ENCODE measurements around the gene OLFM1. TPM values are rescaled to one million over a fixed set of nuclear protein-coding genes. Genes with fewer than 3 reads are reported as not detected.

The OLFM1 gene
- total and polyA plus RNA-seq, 9 of the 15 experiments (the other 6 are each of a cell fraction or from before 2014, with no cell fraction given): not detected

- no peak for TF ChIP-seq MED1 (CRISPR knock-in tag; IDR thresholded peaks at IDR 0.05; ENCODE audit: borderline replicate concordance)
- TF ChIP-seq ESRRB (CRISPR knock-in tag; IDR thresholded peaks at IDR 0.05; ENCODE audit: borderline replicate concordance): no peak
- no peak for TF ChIP-seq MBD1 (CRISPR knock-in tag; IDR thresholded peaks at IDR 0.05)
- TF ChIP-seq ELF4 (CRISPR knock-in tag; IDR thresholded peaks at IDR 0.05): no peak
- no peak for TF ChIP-seq ATF1 (CRISPR knock-in tag; IDR thresholded peaks at IDR 0.05)
- TF ChIP-seq ATF1 (tag; IDR thresholded peaks at IDR 0.05): no peak
- no peak for TF ChIP-seq XRCC5 (IDR thresholded peaks at IDR 0.05; ENCODE audit: low read depth, low read length)
- no peak for TF ChIP-seq ZNF140 (CRISPR knock-in tag; IDR thresholded peaks at IDR 0.05)
- TF ChIP-seq ZNF699 (CRISPR knock-in tag; IDR thresholded peaks at IDR 0.05; ENCODE audit: insufficient replicate concordance): no peak
These were observed 21.7 kb upstream of the OLFM1 start (continued) for GRCh38 chr9:135065804-135066203.

- in situ Hi-C loops (cut with MboI): no loop called here
- FAIRE-seq (no peak), ATAC-seq (no peak), DNase-seq (ENCODE audit: extremely low read depth in 1 of 4, low spot score in 3 of 4) (no peak)
- BruUV-seq (replicated peaks): no TSS peak
- ChIA-PET POLR2A (no interaction called here), CTCF (ENCODE audit: low intra/inter-chr PET ratio) (no interaction called here)
- Histone ChIP-seq H3K79me2 (ENCODE audit: control insufficient read depth, insufficient read depth, low read length) (no peaks in the 10 kb centered on the region), H3K9me1 (ENCODE audit: control insufficient read depth, insufficient read depth, low read length) (no peaks in the 10 kb centered on the region), H3K9me3 (replicated peaks; ENCODE audit: control insufficient read depth, insufficient read depth, low read depth, low read length) (no peaks in the 10 kb centered on the region), H4K20me1 (replicated peaks; ENCODE audit: control insufficient read depth, insufficient read depth, low read length) (0 out of 2 replicates have a peak, but pooled peaks cover 3% of the 10 kb centered on the region), H3K4me1 (replicated peaks in 1 of 2; ENCODE audit: control insufficient read depth in 2 of 2, insufficient read depth in 2 of 2, low read length in 2 of 2) (no peaks in the 10 kb centered on the region), H2AFZ (ENCODE audit: low read depth, low read length) (no peak overlapping the region), H3K9ac (ENCODE audit: insufficient read depth in 1 of 2, low read depth in 2 of 2, low read length in 2 of 2) (no peak overlapping the region), H3K4me2 (ENCODE audit: insufficient read depth, low read length) (no peak overlapping the region), H3K4me3 (no peak overlapping the region), H3K27me3 (ENCODE audit: control insufficient read depth in 2 of 2, insufficient read depth in 2 of 2, low read length in 2 of 2) (peaks cover 3 to 26% of the 10 kb centered on the region in 2 experiments; a peak in 3 of 5 replicates), H3K36me3 (ENCODE audit: control insufficient read depth, insufficient read depth, low read length) (no peaks in the 10 kb centered on the region), H3K27ac (ENCODE audit: extremely low read depth, low read depth, low read length) (no peak overlapping the region)
- intact Hi-C loops (cut with micrococcal nuclease): no loop called here
- 5% methylated on average over 3 of the region's 7 CpGs for WGBS (ENCODE audit: insufficient coverage, low coverage, missing lambda C conversion rate)
- TF ChIP-seq STAT5B (CRISPR knock-in tag; IDR thresholded peaks at IDR 0.05) (no peak), ZNF586 (CRISPR knock-in tag; conservative IDR thresholded peaks at IDR 0.05) (no peak), CBFA2T2 (conservative IDR thresholded peaks at IDR 0.05) (no peak), FOXK1 (CRISPR knock-in tag; IDR thresholded peaks at IDR 0.05; ENCODE audit: borderline replicate concordance) (no peak), CREB1 (IDR thresholded peaks at IDR 0.05) (no peak), CREB1 (CRISPR knock-in tag; IDR thresholded peaks at IDR 0.05) (no peak), ZNF277 (CRISPR knock-in tag; IDR thresholded peaks at IDR 0.05; ENCODE audit: borderline replicate concordance) (no peak), GTF2F1 (IDR thresholded peaks at IDR 0.05; ENCODE audit: low read depth, low read length) (no peak), GTF2A2 (tag; IDR thresholded peaks at IDR 0.05) (no peak), TCF15 (CRISPR knock-in tag; IDR thresholded peaks at IDR 0.05) (no peak), ATF7 (IDR thresholded peaks at IDR 0.05) (no peak), ZNF445 (CRISPR knock-in tag; IDR thresholded peaks at IDR 0.05; ENCODE audit: low read depth) (no peak), RBM14 (IDR thresholded peaks at IDR 0.05; ENCODE audit: borderline replicate concordance, insufficient read depth, low read depth, low read length) (no peak)
These were observed 21.2 kb upstream of the OLFM1 start for GRCh38 chr9:135066291-135066690.

All from K562 (cell line).